Panc1 (cell line): ENCODE measurements around the gene TACR1. TPM values are rescaled to one million over a fixed set of nuclear protein-coding genes. Genes with fewer than 3 reads are reported as not detected.
"Not testable (repeated sequence)": the region's sequence is repeated elsewhere in the genome, so short reads cannot be mapped to it uniquely, and the experiment has no call there.

Source experiments
- ATAC-seq: fragments of 200-7000 bp; cut with Tn5 transposase; 2 replicates; pipeline ENCODE4 v1.9.1; 2020; ENCODE audit warnings: mild to moderate bottlenecking, moderate library complexity
- BruUV-seq: library from RNA; stranded (reverse); fragments of 400-500 nt; replicated peaks from 2 replicates; lab custom pipeline; 2021; lab: Mats Ljungman, UMichigan
- CTCF ChIA-PET: fragments of 300-600 bp; sonication (Branson Sonifier 250); formaldehyde crosslinking; loops from one replicate; lab custom pipeline; 2022; ENCODE audit warnings: antibody characterized with exemption; lab: Charles Lee
- POLR2A ChIA-PET: fragments of 300-600 bp; sonication (Branson Sonifier 250); formaldehyde crosslinking; loops from one replicate; lab custom pipeline; 2022; ENCODE audit warnings: antibody characterized with exemption; lab: Charles Lee
- DNase-seq: peaks from one replicate; pipeline ENCODE4 v3.0.0-alpha.2; 2010; ENCODE audit warnings: low read depth, low spot score
- H3K27ac ChIP-seq: 2 replicates; pipeline ENCODE4 v1.5.1; 2011; ENCODE audit warnings: mild to moderate bottlenecking, low read length, inconsistent platforms
- H3K27me3 ChIP-seq: fragments of 200-500 bp; sonication (Bioruptor generic); 2 replicates; pipeline ENCODE4 v1.6.0; 2014; ENCODE audit warnings: low read length, inconsistent platforms; ENCODE audit not compliant: control insufficient read depth, insufficient read depth
- H3K36me3 ChIP-seq: fragments of 200-500 bp; sonication (Bioruptor generic); 2 replicates; pipeline ENCODE4 v1.5.1; 2014; ENCODE audit warnings: inconsistent platforms, mild to moderate bottlenecking, low read length, moderate library complexity; ENCODE audit not compliant: control insufficient read depth, insufficient read depth
- H3K4me1 ChIP-seq: 2 replicates; pipeline ENCODE4 v1.5.1; 2011; ENCODE audit warnings: inconsistent platforms, mild to moderate bottlenecking, low read length, moderate library complexity; ENCODE audit not compliant: control insufficient read depth, insufficient read depth
- H3K4me3 ChIP-seq, 2 experiments: 2 replicates each; pipeline ENCODE4 v1.5.1; 2011 to 2012; ENCODE audit warnings: low read depth in 2 of 2, low read length in 2 of 2, mild to moderate bottlenecking in 2 of 2, inconsistent platforms in 1 of 2, moderate library complexity in 1 of 2
- H3K9me3 ChIP-seq: fragments of 200-500 bp; sonication (Bioruptor generic); 2 replicates; pipeline ENCODE4 v1.5.1; 2014; ENCODE audit warnings: low read depth, mild to moderate bottlenecking, inconsistent platforms, low read length, moderate library complexity; ENCODE audit not compliant: control insufficient read depth, insufficient read depth
- CTCF ChIP-seq: fragments of 450-650 bp; IDR thresholded peaks from 2 replicates; pipeline ENCODE4 v1.5.1; 2017; ENCODE audit warnings: mild to moderate bottlenecking
- POLR2AphosphoS5 ChIP-seq: IDR thresholded peaks from 2 replicates; pipeline ENCODE4 v1.6.1; 2012; ENCODE audit warnings: mild to moderate bottlenecking, low read depth, low read length, moderate library complexity
- SIN3A ChIP-seq: IDR thresholded peaks from 2 replicates; pipeline ENCODE4 v1.6.1; 2012; ENCODE audit warnings: low read depth, mild to moderate bottlenecking, low read length, moderate library complexity, borderline replicate concordance; ENCODE audit not compliant: insufficient read depth
- TCF7L2 ChIP-seq: IDR thresholded peaks from 2 replicates; pipeline ENCODE4 v1.6.1; 2011; ENCODE audit warnings: mild to moderate bottlenecking, low read depth, low read length, inconsistent platforms
- in situ Hi-C: cut with HindIII; loops from 2 replicates; pipeline ENCODE4 v1.10.0; 2016; ENCODE audit warnings: low sequenced_read_pairs, low pct_unique_long_range_greater_than_20kb
- intact Hi-C: fragments of 100-400 bp; cut with micrococcal nuclease; formaldehyde crosslinking; loops from one replicate; pipeline ENCODE4 v1.10.0; 2022; ENCODE audit not compliant: unreplicated experiment
- total RNA-seq: library from RNA; stranded (reverse); gene quantifications from one replicate; pipeline ENCODE4 v1.2.1, GENCODE V29; 2021; ENCODE audit not compliant: unreplicated experiment
- TF ChIP-seq, protein P1 (sequence below), 2 experiments: IDR thresholded peaks; 2 replicates each; pipeline ENCODE4 v1.6.1; 2011 to 2012; ENCODE audit warnings: low read depth in 2 of 2, control low read depth in 1 of 2, low read length in 1 of 2, mild to moderate bottlenecking in 1 of 2, moderate library complexity in 1 of 2; ENCODE audit not compliant: insufficient read depth in 1 of 2

The TACR1 gene
- total RNA-seq, 1 experiment from 2014 or later, result not detected

DNA sequence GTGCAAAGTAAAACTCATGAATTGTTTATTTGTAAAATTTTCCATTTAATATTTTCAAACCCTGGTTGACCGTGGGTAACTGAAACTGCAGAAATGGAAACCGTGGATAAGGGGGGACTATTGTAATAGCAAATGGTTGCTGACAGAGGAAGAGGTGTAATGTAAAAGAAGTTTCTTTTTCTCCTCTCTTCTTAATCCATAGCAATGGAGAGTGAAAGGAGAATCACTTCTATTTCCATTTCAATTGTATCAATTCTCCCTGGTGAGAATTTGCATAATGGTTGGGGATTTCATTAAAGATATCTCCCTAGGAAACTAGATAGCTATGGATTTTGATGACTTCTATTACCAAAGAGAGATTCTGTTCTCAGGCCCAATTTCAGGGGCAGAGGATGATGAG is 24.8 kb downstream of the TACR1 start:
- no TSS peak for BruUV-seq
- POLR2A ChIA-PET, result no interaction called here
- TF ChIP-seq CTCF, result no peak
- TF ChIP-seq TCF7L2, result no peak
- TF ChIP-seq SIN3A, result no peak
- no peak for TF ChIP-seq POLR2AphosphoS5
- TF ChIP-seq, protein P1, sequence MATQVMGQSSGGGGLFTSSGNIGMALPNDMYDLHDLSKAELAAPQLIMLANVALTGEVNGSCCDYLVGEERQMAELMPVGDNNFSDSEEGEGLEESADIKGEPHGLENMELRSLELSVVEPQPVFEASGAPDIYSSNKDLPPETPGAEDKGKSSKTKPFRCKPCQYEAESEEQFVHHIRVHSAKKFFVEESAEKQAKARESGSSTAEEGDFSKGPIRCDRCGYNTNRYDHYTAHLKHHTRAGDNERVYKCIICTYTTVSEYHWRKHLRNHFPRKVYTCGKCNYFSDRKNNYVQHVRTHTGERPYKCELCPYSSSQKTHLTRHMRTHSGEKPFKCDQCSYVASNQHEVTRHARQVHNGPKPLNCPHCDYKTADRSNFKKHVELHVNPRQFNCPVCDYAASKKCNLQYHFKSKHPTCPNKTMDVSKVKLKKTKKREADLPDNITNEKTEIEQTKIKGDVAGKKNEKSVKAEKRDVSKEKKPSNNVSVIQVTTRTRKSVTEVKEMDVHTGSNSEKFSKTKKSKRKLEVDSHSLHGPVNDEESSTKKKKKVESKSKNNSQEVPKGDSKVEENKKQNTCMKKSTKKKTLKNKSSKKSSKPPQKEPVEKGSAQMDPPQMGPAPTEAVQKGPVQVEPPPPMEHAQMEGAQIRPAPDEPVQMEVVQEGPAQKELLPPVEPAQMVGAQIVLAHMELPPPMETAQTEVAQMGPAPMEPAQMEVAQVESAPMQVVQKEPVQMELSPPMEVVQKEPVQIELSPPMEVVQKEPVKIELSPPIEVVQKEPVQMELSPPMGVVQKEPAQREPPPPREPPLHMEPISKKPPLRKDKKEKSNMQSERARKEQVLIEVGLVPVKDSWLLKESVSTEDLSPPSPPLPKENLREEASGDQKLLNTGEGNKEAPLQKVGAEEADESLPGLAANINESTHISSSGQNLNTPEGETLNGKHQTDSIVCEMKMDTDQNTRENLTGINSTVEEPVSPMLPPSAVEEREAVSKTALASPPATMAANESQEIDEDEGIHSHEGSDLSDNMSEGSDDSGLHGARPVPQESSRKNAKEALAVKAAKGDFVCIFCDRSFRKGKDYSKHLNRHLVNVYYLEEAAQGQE (IDR thresholded peaks at IDR 0.05; ENCODE audit: insufficient read depth in 1 of 2, low read depth in 2 of 2, low read length in 1 of 2), result no peak

DNA sequence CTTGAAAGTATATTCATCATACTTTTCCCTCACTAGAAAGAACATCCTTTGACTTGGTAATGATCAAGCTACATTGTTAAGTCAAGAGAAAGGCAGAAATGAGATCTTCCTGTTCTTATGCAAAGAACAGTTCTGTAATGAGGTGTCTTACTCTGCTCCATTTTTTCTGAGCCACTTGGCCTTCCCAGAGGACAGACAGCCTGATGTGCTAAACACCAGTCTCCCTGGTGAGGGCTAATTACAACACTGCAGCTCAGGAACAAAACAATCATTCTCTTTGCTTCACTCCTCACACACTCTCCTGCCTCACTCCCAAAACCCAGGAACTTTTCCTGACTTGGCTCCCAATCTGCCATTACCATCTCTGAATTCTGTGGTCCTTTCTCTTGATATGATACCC is 25.6 kb downstream of the TACR1 start:
- no peaks in the 10 kb centered on the region for H3K9me3 ChIP-seq
- no peaks in the 10 kb centered on the region for H3K27me3 ChIP-seq
- no peaks in the 10 kb centered on the region for H3K36me3 ChIP-seq
- ChIA-PET CTCF (no interaction called here), POLR2A (no interaction called here)
- no peak overlapping the region for H3K4me3 ChIP-seq
- ATAC-seq (no peak), DNase-seq (no peak)
- in situ Hi-C loops (no loop called here), intact Hi-C loops (no loop called here)
- no peaks in the 10 kb centered on the region for H3K4me1 ChIP-seq
- TF ChIP-seq SIN3A, result no peak
- no peak for TF ChIP-seq POLR2AphosphoS5
- TF ChIP-seq, protein P1 (IDR thresholded peaks at IDR 0.05; ENCODE audit: insufficient read depth in 1 of 2, low read depth in 2 of 2, low read length in 1 of 2), result no peak
- no peak for TF ChIP-seq CTCF
- TF ChIP-seq TCF7L2, result no peak
- no peak overlapping the region for H3K27ac ChIP-seq
- BruUV-seq, result no TSS peak

More for the DNA sequence above, 24.8 kb downstream of the TACR1 start:
- no peak overlapping the region for H3K27ac ChIP-seq
- H3K4me3 ChIP-seq, result no peak overlapping the region
- ATAC-seq (no peak), DNase-seq (no peak)
- in situ Hi-C loops, result no loop called here
- H3K27me3 ChIP-seq, result no peaks in the 10 kb centered on the region
- CTCF ChIA-PET, result no interaction called here
- intact Hi-C loops, result no loop called here
- no peaks in the 10 kb centered on the region for H3K36me3 ChIP-seq
- no peaks in the 10 kb centered on the region for H3K9me3 ChIP-seq
- H3K4me1 ChIP-seq, result no peaks in the 10 kb centered on the region

DNA sequence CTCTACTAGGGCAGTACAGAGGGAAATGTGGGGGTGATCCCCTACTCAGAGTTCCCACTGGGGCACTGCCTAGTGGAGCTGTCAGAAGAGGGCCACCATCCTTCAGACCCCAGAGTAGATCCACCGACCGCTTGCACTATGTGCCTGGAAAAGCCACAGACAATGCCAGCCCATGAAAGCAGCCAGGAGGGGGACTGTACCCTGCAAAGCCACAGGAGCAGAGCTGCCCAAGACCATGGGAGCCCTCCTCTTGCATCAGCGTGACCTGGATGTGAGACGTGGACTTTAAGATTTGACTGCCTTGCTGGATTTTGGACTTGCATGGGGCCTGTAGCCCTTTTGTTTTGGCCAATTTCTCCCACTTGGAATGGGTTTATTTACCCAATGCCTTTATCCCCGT is 27.9 kb downstream of the TACR1 start:
- CTCF ChIA-PET, ATAC-seq, in situ Hi-C loops, H3K27me3 ChIP-seq, intact Hi-C loops, POLR2A ChIA-PET, H3K9me3 ChIP-seq, DNase-seq, H3K4me1 ChIP-seq, H3K4me3 ChIP-seq, H3K36me3 ChIP-seq, H3K27ac ChIP-seq, BruUV-seq: not testable (repeated sequence)
